Measurements from ENCODE around the gene OGFOD3.
A peak's percentile ranks its signal among the peaks of the same experiment; 100 is the strongest.

OGFOD3 gene

DNA sequence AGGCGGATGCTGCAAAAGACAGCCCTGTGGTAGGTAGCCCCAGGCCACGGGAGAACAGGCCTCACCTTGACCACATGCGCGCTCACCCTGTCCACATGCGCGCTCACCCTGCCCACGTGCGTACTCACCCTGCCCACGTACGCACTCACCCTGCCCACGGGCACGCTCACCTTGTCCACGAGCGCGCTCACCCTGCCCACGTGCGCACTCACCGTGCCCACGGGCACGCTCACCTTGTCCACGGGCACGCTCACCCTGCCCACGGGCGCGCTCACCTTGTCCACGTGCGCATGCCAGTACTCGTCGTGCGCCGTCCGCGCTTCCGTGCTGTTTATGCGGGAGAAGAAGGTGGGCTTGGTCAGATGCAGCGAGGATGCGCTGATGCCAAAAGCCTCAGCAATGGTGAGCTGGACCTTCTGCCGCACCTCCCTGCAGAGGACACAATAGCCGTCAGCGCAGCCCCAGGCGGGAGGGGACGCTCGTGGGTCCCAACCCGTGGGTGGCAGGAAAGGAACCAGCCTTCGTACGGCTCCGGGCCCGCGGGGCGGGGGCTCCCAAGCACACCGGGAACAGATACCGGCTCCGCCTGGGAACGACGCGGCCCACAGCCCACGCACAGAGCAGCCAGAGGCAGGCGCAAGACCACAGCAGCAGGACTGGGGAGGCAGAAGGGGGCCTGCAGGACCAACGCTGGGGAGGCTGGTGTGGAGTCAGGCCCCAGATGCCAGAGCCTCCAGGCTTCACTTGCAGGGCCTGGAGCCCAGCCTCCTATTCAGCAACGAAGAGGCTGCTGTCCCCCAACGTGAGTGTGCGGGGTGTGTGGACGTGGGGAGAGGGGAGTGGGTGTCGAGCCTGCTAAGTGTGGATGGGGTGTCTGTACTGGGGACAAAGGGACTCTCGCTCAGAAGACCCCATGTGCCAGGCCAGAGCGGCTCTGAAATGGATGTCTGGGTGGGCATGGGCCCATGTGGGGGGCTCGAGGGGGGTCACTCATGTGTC is 14.4 kb downstream of the OGFOD3 start:
- no peak for DNase-seq

DNA sequence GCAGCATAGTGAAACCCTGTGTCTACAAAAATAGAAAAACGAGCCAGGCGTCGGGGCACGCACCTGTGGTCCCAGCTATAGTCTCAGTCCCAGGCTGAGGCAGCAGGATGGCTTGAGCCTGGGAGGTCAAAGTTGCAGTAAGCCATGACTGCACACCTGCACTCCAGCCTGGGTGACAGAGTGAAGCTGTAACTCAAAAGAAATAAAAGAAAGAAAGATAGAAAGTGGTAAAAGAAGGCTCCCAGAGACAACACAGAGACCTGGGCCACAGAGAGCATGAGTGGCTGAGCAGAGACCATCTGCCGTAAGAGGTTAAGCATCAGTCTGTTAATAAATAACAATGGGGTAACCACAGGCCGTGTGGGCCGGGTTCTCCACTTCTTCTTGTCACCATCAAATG is 15.5 kb downstream of the OGFOD3 start:
- no peak for DNase-seq

DNA sequence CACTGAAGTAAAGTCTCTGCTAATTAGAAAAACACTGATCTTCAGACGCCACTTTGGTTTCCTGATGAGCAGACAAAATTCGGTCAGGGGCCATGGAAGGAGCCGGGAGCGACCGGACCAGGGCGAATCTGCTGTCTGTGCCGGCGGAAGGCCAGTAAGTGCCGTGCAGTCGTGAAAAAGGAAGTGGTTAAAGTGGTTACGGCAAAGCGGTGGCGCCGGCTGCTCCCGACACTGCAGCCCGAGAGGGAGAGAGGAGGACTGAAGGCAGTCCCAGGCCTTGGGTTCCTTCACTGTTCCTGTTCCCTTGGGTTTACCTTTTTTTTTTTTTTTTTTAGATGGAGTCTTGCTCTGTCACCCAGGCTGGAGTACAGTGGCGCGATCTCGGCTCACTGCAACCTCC is 17.6 kb downstream of the OGFOD3 start:
- peak; percentile 35 to 37 for DNase-seq

DNA sequence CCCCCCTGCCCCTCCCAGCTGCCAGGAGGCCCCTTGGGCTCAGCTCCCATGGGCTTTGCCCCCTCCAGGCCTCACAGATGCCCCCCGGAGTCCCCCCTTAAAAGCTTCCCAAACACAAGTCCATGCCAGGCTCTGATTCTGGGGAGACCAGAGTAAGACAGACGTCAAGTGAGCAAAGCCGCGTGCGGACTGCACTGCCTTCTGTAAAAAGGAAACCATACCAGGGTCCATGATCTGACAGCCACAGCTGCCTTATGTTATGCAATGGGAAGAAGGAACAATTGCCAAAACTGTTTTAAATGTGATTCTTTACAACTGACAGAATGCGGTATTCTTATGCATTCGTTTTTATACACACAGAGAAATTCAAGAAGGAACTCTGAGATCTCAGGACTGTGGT is 18.2 kb downstream of the OGFOD3 start:
- DNase-seq, result no peak

DNA sequence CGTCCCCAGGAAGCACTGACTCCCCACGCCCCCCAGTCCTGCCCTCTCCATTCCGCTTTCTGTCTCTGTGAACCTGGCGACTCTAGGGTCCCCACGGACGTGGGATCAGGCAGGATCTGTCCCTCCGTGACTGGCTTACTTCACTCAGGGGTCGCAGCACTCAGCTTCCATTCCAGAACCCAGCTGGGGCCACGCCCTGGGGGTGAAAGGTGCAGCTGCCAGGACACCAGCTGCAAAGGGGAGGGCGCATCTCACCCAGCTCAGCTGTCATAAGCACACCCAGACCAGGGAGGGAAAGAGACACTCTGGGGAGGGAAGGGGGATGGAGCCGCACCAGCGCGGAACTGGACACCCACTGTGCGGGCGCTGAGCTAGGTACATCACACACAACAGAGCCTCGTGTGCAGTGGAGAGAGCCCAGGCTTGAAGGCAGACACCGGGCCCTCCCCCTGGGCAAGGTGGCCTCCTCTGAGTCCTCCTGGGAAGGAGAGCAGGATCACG is 18.7 kb downstream of the OGFOD3 start:
- DNase-seq, result no peak

DNA sequence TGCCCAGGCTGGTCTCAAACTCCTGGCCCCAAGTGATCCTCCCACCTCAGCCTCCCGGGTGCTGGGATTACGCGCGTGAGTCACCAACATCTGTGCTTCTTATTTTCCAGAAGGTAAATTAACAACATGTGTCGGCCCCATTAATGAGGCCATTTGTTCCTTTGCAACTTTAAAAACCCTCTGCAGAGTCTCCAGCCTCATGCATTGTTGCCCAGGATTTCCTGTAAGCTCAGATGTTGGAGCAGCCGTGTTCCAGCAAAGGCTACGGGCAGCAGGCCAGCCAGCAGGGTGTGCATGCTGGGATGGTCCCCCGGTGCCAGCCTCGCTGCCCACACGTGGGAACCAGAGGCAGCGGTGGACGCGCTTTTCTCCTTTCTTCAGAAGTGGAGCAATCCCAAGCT is 19.3 kb downstream of the OGFOD3 start:
- DNase-seq, result no peak

DNA sequence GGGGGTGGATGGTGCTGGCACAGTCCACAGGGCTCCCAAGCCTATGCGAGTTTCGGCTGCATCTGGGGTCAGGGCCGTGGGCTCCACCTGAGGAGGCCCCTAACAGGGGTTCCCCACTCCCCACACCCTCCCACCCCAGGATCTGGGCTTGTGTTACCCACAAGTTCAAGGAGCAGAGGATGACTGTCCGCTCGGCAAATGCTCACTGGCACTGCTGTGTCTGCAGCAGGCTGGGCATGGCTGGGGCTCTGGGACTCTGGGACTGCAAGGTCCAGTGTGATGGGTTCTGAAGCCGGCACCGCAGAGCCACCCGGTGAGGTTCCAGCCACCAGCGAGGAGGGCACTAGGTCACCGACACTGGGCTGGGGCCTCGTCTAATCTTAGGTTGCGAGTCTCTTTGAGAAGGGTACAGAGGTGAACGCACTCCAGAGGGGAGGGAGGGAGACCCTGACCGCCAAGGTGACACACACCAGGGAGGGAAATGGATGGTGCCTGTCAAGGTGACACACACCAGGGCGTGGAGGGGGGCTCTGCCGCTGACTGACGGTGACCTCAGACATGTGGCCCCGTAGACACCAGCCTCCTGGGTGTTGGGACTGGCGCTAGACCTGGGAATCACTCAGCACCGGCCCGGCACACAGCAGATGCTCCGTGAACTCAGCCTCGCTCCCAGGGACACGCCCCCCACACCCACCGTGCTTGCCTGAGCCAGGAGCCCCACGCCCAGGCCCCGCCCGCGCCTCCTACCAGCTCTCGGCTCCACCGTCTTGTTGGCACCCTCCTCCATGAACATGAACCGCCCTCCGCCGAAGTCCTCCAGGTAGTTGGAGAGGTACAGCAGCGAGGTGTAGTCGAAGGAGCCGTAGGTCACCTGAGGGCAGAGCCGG is 20.7 kb downstream of the OGFOD3 start:
- no peak for DNase-seq

DNA sequence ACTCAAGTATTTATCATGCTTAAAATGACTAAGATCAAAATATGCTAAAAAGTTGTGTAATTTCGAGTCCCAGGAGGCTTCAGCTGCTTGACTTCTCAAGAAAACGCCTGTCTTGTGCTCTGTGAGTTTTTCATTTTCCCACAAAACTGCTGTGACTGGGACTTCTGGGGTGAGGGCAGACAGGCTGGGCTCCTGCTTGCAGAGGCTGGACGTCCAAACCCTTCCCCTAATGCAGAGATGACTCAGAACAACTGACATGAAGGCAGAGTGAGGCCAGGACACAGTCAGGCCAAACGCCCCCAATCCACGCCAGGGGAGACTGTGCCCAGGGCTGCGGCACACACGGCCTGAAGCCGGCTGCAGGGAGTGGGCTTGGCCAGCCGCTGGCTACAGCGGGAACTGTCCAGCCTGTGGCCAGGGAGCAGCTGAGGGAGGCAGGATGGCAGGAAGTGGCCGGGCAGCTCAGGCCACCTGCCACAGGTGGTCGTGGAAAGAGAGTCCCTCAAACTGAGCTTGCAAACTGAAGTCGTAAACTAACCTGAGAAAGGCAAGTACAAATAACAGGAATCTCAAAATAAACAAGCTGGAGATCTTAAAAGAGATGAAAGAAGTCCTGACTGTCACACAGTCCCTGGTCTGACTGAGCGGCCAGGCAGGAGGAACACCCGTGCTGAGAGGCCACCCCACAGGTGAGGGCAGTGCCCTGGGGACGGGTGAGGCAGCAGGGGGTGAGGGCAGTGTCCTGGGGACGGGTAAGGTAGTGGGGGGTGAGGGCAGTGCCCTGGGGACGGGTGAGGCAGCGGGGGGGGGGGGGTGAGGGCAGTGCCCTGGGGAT is 21.6 kb downstream of the OGFOD3 start:
- no peak for DNase-seq

DNA sequence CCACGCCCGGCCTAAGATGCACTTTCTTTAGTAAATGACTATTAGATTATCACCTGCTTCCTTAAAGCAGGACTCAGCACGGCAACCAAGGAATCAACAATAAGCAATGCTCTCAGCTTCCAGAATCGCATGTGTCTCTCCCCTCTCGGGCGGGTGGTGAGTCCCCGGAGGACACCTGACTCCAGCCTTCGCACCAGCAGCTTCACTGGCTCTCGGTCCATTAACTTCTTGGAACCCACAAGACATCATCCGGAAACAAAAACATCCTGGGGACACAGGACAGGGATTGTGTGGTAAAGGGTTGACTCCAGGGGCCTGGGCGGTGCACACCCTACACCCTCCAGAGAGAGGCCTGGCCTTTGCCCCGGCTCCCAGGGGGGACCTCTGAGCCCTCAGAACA is 24.1 kb downstream of the OGFOD3 start:
- DNase-seq, result no peak

DNA sequence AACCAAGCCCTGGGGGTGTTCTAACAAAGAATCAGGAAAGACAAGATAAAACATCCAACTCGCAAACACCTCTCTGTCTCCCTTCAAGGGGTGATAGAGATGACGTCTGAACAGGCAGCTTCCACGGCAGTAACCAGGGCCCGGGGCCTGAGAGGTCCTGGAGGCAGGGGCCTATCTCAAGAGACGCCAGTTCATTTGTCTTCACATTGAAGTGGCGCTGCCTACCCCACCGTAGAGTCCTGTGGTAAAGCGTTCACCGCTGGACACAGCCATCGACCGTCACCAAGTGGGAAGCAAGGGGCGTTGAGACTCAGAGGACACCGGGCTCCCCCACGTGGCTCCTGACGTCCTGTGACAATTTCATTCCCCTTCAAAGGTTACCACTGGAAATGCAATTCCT is 25.4 kb downstream of the OGFOD3 start:
- DNase-seq, result no peak

DNA sequence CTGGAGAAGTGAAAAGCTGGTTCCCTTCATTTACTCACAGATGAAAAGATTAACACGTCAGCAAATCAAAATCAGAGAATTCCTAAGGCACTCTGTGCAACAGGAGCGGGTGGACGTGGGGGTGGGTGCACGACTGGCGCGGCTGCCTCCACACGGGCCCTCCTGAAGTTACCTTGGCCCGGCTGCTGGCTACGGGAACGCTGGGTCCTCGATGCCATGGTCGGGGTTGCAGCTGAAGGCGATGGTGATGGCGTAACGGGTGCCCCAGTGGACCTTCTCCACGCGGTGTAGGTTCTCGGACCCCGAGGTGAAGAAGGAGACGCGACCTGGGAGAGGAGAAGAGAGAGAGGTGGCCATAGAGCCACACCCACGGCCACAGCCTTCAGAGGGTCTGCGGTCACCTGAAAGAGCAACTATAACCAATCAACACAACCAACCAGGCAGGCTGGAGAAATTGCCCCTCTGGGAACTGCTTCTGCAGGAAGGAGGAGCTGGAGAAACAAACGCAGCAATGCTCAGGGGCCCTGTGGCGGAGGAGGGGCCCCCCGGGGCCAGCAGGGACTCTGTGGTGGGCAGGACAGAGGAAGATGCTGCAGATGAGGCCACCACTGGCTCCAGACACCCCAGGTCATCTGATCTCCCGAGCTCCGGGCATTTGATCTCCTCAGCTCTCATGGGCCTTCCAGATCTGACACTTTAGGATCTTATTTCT is 26.0 kb downstream of the OGFOD3 start:
- DNase-seq, result no peak

DNA sequence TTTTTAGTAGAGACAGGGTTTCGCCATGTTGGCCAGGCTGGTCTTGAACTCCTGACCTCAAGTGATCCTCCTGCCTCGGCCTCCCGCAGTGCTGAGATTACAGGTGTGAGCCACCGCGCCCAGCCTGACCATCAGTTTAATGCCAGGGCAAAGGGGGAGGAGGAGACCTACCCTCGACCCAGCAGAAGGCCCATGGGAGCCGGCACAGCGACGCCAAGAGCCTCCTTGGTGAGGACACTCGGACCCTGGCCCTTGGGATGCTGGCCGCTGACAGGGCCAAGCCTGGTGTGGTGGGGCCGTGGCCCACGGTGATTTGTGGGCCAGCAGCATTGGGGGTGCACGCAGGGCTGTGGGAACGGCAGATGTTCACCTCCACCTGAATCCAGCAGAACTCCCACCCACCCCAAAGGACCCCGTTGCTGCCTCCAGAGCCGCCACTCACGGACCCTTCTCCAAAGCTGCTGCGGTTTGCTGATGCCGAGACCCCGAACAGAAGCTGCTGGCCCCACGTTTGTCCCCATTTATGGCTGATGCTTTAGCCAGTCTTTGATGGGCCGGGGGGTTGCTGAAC is 26.8 kb downstream of the OGFOD3 start:
- DNase-seq, result no peak

DNA sequence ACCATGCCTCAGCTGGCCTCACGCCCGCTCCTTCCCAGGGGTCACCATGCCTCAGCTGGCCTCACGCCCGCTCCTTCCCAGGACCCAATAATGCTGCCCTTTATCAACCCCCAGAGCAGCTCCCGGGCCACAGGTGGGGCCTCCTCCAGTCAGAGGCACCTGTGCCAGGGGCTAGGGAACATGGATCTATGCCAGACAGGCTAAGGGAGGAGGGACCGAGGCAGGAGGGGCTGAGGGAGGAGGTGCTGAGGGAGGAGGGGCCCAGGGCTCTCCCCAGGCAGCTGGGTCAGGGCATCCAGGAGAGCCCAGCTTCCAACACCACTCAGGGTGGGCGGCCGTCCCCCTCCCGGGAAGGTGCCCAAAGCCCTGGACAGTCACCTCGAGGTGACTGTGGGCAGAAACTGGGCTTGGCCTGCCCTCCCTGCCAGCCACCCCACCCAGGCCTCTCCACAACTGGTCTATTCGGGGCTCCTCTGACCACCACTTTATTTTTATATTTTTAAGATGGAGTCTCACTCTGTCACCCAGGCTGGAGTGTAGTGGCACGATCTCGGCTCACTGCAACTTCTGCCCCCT is 27.4 kb downstream of the OGFOD3 start:
- DNase-seq, result no peak

DNA sequence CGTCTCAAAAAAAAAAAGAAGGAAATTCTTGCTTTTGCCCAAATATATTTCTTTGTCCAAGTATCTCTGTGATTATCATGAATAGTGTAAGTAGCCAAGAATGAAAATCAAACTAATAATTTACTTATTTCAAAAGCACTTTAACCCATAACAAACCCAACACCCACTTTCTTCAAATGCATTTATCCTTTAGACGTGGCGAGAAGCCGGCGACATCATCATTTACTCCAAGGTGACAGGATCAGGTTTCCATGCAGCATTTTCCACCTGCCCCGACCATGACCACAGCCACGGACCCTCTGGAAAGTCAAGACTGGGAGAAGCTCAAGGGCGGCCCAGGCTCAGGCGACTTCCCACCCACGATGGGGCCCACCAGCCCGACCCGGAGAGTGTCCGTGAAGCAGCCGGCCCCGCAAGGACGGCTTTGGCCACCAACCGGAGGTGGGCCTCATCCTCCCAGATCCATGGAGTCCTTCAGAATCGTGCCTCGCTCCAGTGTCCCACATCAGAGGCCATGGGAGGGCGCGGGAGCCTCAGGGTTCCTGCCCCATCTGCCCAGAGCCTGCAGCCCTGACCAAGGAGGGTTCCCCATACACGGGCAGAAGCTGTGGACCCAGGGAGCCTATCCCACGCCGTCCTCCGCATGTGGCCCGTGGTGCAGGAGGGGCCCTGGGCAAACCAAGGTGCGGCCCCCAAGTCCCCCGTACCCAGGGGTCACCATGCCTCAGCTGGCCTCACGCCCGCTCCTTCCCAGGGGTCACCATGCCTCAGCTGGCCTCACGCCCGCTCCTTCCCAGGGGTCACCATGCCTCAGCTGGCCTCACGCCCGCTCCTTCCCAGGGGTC is 28.1 kb downstream of the OGFOD3 start:
- no peak for DNase-seq

DNA sequence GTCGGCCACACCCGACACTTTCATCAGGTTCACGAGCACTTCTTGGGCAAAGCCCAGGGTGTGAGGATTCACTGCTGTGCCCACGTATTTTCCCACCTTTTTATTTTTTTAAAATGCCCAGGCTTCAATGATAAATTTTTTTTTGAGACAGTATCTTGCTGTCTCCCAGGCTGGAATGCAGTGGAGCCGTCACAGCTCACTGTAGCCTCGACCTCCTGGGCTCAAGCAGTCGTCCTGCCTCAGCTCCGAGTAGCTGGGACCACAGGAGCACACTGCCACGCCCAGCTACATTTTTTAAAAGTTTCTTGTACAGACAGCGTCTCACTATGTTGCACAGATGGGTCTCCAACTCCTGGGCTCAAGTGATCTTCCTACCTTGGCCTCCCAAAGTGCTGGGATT is 29.0 kb downstream of the OGFOD3 start:
- no peak for DNase-seq

DNA sequence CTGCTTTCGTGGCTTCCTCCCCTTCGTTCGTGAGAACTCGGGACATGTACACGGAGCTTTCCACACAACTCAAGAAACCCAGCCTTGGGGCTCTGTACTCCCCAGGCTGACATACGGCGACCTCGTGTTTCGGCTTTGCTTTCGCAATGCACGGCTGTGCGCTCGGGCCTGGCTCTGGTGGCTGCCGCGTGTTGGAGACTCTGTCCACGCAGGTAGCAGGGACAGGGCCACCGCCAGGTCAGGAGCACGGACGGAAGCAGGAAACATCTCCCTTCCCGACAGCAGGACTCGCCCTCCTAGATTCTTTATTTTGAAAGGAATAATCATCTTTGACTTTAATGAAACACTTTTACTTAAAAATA is 29.5 kb downstream of the OGFOD3 start:
- no peak for DNase-seq

DNA sequence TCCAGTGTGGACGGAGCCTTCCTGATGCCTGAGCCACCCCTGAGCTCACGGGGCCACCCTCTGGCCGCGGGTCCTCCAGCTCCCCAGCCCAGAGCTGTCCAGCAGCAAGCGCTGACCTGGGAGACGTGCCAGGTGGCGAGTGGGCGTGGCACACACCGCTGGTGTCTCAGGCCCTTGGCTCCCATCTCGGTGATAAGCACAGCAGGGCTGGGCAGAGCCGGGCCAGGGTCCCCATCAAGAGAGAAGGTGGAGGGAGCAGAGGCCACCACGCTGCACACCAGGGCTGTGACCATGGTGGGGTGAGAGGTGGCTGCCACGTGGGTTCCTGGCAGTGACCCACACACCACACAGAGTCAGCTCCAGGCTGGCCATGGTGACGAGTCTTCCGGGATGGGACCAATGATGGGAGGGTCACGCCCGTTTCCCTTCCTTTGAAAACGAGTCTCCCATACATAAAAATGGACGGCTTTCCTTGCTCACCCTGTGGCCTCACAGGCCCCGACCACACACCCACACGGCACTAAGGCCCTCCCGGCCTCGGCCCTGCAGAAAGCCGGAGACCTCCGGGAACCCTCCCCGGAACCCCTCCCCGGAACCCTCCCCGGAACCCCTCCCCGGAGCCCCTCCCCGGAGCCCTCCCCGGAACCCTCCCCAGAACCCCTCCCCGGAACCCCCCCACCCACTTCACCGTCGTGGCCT is 30.0 kb downstream of the OGFOD3 start:
- DNase-seq, result no peak

DNA sequence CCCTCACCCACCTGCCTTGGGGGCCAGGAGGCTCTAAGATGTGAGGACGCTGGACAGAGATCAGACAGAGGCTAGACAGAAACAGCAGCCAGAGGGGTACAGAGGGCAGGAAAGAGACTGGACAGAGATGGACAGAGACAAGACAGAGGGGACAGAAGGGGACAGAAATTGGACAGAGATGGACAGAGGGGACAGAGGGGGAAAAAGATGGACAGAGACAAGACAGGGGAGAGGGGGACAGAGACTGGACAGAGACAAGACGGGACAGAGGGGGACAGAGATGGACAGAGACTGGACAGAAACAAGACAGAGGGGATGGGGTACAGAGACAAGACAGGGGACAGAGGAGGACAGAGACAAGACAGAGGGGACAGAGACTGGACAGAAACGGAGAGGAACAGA is 30.7 kb downstream of the OGFOD3 start:
- DNase-seq, result no peak

DNA sequence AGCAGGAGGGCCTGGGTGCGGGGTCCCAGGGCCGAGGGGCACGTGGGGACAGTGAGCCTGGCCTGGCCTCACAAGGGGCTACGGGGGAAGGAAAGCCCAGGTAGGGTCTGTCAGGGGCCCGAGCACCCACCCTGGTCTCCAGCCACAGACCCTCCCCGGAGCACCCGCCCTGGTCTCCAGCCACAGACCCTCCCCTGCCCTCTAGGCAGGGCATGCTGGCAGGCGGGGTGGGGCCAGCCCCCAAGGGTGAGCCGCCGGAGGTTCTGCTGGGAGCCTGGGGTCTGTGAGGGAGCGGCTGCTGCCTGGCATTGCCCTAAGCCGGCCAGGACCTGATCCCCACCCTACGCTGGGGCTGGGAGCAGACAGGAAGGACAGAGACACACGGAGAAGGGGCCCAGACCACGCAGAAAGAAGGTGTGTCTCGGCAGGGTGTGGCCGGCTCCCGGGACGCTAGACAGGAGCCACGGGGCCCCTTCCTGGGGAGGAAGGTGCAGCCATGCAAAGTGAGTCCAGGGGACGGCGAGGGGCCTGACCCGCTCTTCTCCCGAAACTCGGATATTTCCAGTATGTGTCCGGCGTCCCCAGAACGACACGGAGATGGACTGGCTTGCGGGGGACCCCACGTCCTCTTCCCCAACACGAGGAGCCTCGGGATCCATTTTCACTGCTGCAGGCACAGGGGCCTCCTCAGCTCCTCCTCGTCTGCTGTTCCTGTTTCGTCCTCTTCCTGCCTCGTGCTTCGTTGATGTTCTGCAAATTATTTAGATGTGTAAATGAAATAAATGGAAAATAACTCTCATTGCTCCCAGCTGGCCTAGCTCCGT is 31.3 kb downstream of the OGFOD3 start:
- no peak for DNase-seq
